C4-2B (cell line): ENCODE data around the gene PTPRN2.

ENCODE experiments used
- ZFX ChIP-seq: fragments of 450-650 bp; IDR thresholded peaks from 2 replicates; pipeline ENCODE4 v1.6.1; 2017
- TF ChIP-seq, protein P1 (sequence below): fragments of 450-650 bp; conservative IDR thresholded peaks from 2 replicates; pipeline ENCODE4 v1.5.1; 2017; ENCODE audit warnings: mild to moderate bottlenecking

- TF ChIP-seq, protein P1, sequence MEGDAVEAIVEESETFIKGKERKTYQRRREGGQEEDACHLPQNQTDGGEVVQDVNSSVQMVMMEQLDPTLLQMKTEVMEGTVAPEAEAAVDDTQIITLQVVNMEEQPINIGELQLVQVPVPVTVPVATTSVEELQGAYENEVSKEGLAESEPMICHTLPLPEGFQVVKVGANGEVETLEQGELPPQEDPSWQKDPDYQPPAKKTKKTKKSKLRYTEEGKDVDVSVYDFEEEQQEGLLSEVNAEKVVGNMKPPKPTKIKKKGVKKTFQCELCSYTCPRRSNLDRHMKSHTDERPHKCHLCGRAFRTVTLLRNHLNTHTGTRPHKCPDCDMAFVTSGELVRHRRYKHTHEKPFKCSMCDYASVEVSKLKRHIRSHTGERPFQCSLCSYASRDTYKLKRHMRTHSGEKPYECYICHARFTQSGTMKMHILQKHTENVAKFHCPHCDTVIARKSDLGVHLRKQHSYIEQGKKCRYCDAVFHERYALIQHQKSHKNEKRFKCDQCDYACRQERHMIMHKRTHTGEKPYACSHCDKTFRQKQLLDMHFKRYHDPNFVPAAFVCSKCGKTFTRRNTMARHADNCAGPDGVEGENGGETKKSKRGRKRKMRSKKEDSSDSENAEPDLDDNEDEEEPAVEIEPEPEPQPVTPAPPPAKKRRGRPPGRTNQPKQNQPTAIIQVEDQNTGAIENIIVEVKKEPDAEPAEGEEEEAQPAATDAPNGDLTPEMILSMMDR, result no peak
- no peak for TF ChIP-seq ZFX
Measured at GRCh38 chr7:157973971-157974677, 613.5 kb downstream of the PTPRN2 start.
